HG03354 (cell line): ENCODE results near the gene CALHM2.
"Not testable (repeated sequence)": the region's sequence is repeated elsewhere in the genome, so short reads cannot be mapped to it uniquely, and the experiment has no call there.

Experiments
- ATAC-seq: cut with Tn5 transposase; IDR thresholded peaks from one replicate; pipeline ENCODE4 v1.9.1; 2021; ENCODE audit warnings: mild to moderate bottlenecking; ENCODE audit not compliant: unreplicated experiment, poor library complexity, severe bottlenecking

Gene CALHM2, protein sequence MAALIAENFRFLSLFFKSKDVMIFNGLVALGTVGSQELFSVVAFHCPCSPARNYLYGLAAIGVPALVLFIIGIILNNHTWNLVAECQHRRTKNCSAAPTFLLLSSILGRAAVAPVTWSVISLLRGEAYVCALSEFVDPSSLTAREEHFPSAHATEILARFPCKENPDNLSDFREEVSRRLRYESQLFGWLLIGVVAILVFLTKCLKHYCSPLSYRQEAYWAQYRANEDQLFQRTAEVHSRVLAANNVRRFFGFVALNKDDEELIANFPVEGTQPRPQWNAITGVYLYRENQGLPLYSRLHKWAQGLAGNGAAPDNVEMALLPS

DNA sequence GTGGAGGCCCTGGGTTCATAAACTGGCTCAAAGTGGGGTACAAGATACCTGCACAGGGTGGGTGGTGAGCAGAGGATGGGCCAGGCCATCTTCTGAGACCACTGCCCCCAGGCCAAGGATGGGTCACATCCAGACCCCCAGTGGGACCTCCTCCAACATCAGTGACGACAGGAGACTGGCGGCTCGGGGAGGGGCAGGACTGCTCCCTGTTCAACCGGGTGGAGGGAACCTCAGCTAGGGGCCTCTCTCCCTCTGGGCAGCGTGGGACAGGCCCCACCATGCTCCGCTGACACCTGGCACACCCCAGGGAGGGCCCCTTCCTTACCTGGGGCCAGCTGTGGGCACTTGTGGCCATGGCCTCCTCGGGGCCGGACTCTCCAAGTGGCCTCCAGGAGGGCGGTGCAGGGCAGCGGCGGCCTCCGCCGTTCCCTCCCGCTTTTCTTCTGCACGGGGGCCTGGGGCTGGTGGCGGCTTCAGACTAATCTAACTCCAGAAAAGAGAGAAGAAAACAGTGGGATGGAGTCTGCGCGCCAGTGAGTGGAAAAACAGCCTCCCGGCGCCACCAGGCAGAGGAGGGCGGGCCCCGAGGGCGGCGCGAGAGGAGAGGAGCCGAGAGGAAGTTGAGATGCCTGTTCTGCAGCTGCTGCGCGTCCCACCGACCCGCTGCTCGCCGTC lies at the start of gene CALHM2:
CALHM2 (minus strand) TSS at position 540 of the 675 bp plus-strand sequence. CDS start 2,429 bp downstream, outside the sequence.
- ATAC-seq, result peak; percentile 76

GRCh38 chr10:103501186-103501585 lies 49.0 kb upstream of the CALHM2 start:
- no peak for ATAC-seq

GRCh38 chr10:103500481-103500880 lies 48.3 kb upstream of the CALHM2 start:
- ATAC-seq, result no peak

- ATAC-seq, result no peak
Measured at GRCh38 chr10:103499881-103500280, 47.7 kb upstream of the CALHM2 start.

GRCh38 chr10:103498936-103499638 lies 46.9 kb upstream of the CALHM2 start:
- ATAC-seq, result no peak

DNA sequence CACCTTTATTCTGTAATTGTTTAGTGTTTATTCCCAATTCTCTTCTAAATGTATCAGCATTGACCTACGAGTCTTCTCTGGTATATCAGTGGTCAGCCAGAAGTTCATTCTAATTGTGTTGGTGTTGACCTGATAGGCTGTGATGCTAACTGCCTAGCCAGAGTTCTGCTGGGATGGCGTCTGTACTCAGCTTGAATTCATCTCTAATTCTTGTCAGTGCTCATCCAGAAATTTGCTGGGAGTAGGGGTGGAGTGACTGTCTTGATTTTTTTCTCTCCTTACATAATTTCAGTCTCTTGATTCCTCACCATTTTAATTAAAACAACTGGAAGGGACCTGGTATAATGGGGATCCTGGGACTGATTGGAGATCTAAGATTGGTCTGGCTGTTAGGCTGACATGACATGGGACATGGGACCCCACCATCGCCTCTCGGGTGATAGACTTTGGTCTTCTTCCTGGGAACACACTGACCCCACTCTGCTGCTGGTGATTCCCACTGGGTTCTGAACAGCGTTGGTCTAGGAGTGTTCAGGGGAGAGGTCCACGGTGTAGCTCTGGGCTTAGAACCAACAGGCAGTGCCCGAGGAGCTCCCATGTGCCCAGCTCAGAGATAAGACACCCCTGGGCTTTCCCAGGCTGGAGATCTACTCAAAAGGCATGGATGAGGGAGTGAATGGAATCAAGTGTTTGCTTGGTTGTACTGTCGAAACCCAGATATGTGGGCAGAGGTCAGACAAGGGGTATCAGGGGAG lies 45.2 kb upstream of the CALHM2 start:
- ATAC-seq, result no peak

- no peak for ATAC-seq
Measured at GRCh38 chr10:103495321-103495720, 43.2 kb upstream of the CALHM2 start.

GRCh38 chr10:103493916-103494877 lies 42.0 kb upstream of the CALHM2 start:
- no peak for ATAC-seq

DNA sequence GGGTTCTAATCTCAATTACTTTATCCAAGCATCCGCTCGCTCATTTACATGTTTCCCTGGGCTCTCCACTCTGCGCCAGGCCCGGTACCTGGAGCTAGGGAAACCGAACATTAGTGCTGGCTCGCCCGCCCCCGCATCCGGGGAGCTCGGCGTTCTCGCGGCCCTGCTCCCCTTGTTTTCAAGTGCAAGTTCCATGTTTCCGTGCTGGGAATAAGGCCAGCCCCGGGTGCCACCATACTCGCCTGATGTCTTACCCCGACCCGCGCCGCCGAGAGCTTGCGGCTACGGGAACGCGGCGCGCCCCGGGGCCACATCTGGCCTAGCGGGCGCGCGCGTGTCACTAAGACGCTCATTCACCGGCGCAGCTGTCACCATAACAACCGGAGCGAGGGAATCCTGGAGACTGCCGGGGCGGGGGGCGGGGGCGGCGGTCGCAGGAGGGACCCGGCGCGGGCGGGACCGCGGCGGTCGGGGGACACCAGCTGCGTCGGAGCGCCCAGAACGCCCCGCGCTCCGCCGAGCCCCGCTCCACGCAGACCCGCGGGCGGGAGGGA lies 41.3 kb upstream of the CALHM2 start, which contains the start of gene NEURL1:
NEURL1 (plus strand) TSS at position 344 of the 554 bp plus-strand sequence. CDS start 683 bp downstream, outside the sequence.
- ATAC-seq, result no peak

DNA sequence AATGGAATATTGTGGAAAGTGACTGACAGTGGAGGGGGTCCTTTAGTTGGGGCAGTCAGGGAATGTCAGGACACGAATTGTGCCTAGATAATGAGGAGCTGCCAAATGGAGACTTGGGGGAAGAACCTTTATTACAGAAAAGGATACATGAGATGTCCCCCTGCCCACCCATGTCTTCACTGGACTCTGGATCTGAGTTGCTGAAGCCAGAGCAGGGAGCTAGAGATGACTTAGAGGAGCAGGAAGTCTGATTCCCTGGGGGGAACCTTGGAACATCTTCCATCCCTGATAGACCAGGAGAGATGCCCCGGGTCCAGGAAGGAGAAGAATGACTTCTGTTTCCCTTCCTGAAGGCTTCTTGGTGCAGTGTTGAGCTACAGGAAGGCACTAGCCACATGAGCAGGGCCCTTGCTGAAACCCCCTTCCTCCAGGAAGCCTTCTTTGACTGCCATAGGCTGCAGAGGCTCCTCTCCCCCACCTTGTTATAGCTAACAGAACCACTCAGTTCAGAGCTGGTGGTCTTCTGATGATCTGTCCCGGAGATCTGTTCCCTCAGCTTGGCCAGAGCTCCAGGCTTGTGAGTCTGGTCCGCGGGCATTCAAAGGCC lies 40.6 kb upstream of the CALHM2 start:
- ATAC-seq, result no peak

GRCh38 chr10:103491729-103492364 lies 39.7 kb upstream of the CALHM2 start:
- ATAC-seq, result no peak

- peak; percentile 20 for ATAC-seq
Measured at GRCh38 chr10:103490986-103491314, 38.8 kb upstream of the CALHM2 start.

DNA sequence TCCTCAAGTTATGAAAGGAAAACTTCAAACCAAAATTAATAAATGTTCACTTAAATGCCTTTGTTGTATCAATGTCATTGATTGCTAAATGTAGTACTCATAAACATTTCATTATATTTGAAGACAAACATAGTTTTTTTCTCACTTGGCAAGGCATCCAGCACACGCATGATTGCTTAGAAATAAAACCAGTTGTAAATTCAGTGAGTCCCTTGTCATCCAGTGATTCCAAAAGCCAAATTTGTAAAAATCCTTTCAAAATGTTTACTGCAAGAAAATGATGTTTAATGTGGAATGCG lies 35.2 kb upstream of the CALHM2 start:
- no peak for ATAC-seq

DNA sequence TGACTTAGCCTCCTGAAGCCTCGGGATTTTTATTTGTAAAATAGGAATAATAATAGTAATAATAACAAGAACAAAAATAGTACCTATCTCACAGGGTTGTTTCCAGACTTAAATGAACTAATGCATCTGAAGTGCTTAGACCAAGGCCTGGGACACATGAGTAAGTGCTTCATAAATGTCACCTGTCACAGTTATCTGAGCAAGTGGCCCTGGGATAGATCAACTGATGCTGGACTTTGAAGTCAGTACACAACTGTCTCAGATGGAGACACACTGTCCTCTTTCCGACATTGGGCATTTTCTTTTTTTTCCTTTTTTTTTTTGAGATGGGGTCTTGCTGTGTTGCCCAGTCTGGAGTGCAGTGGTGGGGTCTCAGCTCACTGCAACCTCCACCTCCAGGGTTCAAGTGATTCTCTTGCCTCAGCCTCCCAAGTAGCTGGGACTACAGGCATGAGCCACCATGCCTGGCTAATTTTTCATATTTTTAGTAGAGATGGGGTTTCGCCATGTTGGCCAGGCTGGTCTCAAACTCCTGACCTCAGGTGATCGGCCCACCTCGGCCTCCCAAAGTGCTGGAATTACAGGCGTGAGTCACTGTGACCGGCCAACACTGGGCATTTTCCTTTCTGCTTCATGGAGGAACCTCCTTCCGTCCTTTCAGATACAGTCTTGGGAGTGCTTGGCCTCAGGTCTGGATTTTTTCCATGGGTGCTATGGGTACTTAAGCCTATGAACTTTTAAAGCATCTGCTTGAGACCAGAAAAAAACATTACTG lies 34.7 kb upstream of the CALHM2 start:
- ATAC-seq, result not testable (repeated sequence)

- peak; percentile 57 for ATAC-seq
Measured at GRCh38 chr10:103481974-103482531, 29.9 kb upstream of the CALHM2 start.

DNA sequence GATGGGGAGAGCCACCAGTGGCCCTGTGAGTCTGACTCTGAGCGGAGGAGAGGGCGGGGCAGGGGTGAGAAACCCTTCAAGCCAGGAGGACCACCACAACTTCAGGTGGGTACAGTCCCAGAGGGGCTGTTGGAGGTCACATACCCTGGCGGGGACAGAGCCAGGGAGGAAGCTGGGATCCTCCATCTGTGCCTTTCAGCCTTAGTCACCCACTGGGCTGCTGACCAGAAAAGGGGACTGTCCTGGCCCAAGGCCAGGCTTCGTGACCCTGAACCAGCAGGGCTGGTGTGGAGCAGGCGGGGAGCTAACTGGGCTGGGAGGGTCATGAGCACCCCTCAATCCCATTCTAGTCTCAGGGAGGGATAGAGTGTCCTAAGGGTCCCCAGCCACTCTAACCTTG lies 28.4 kb upstream of the CALHM2 start:
- ATAC-seq, result no peak

- no peak for ATAC-seq
Measured at GRCh38 chr10:103479135-103479534, 27.0 kb upstream of the CALHM2 start, which contains the start of gene CALHM3. Gene CALHM3 (minus strand): TSS chr10:103479240. CDS start chr10:103479032, 208 bp downstream.
